ENCODE results near the gene SRPX.

GRCh38 chrX:38105216-38105725, 115.4 kb downstream of the SRPX start:
- TF ChIP-seq EZH2 (IDR thresholded peaks at IDR 0.05) (no peak), POLR2AphosphoS5 (IDR thresholded peaks at IDR 0.05; ENCODE audit: borderline replicate concordance, low read depth, low read length) (no peak)

All from SK-N-MC (cell line).